Measurements from ENCODE around the gene MRPS31. TPM values are rescaled to one million over a fixed set of nuclear protein-coding genes. Genes with fewer than 3 reads are reported as not detected.

Gene MRPS31
- total and polyA plus RNA-seq, 2 donors from 2014 or later, result 24.3 to 47.3 TPM

GRCh38 chr13:40774672-40775071 lies 3.7 kb upstream of the MRPS31 start:
- no peaks in the 10 kb centered on the region for H3K36me3 ChIP-seq (ENCODE audit: control insufficient read depth in 2 of 3, insufficient read depth in 3 of 3, low read length in 3 of 3)
- no peak overlapping the region for H3K9ac ChIP-seq (ENCODE audit: low read length in 3 of 3)
- H3K27me3 ChIP-seq (ENCODE audit: control insufficient read depth, insufficient read depth, low read length), result no peaks in the 10 kb centered on the region
- no peak for TF ChIP-seq CTCF (IDR thresholded peaks at IDR 0.05; ENCODE audit: borderline replicate concordance, extremely low read depth, insufficient read depth)
- no peak overlapping the region for H3K4me3 ChIP-seq (ENCODE audit: low read length in 3 of 3)
- intact Hi-C loops (cut with DNase I), result no loop called here
- no peak for FAIRE-seq
- DNase-seq, result no peak
- H3K27ac ChIP-seq (ENCODE audit: low read depth in 2 of 2, low read length in 2 of 2), result no peak overlapping the region
- H3K9me3 ChIP-seq (ENCODE audit: control insufficient read depth in 2 of 3, insufficient read depth in 1 of 3, low read length in 3 of 3), result no peaks in the 10 kb centered on the region
- H3K4me1 ChIP-seq (ENCODE audit: control insufficient read depth in 2 of 3, insufficient read depth in 2 of 3, low read depth in 1 of 3, low read length in 3 of 3), result peaks cover 0 to 11% (median 2%) of the 10 kb centered on the region in 3 donors

- H3K27ac ChIP-seq (ENCODE audit: low read depth in 2 of 2, low read length in 2 of 2), result no peak overlapping the region
- no peak overlapping the region for H3K4me3 ChIP-seq (ENCODE audit: low read length in 3 of 3)
- FAIRE-seq (no peak), DNase-seq (no peak)
- peaks cover 0 to 17% (median 2%) of the 10 kb centered on the region in 3 donors for H3K4me1 ChIP-seq (ENCODE audit: control insufficient read depth in 2 of 3, insufficient read depth in 2 of 3, low read depth in 1 of 3, low read length in 3 of 3)
- H3K27me3 ChIP-seq (ENCODE audit: control insufficient read depth, insufficient read depth, low read length), result no peaks in the 10 kb centered on the region
- no peaks in the 10 kb centered on the region for H3K9me3 ChIP-seq (ENCODE audit: control insufficient read depth in 2 of 3, insufficient read depth in 1 of 3, low read length in 3 of 3)
- peaks cover 0 to 3% (median 0%) of the 10 kb centered on the region in 3 donors for H3K36me3 ChIP-seq (ENCODE audit: control insufficient read depth in 2 of 3, insufficient read depth in 3 of 3, low read length in 3 of 3)
- TF ChIP-seq CTCF (IDR thresholded peaks at IDR 0.05; ENCODE audit: borderline replicate concordance, extremely low read depth, insufficient read depth), result no peak
- intact Hi-C loops (cut with DNase I), result no loop called here
- H3K9ac ChIP-seq (ENCODE audit: low read length in 3 of 3), result no peak overlapping the region
Observed at GRCh38 chr13:40772765-40773473, 1.9 kb upstream of the MRPS31 start.

GRCh38 chr13:40770609-40770933 lies 419 bp downstream of the MRPS31 start:
- peaks cover 0 to 7% (median 0%) of the 10 kb centered on the region in 3 donors for H3K36me3 ChIP-seq (ENCODE audit: control insufficient read depth in 2 of 3, insufficient read depth in 3 of 3, low read length in 3 of 3)
- TF ChIP-seq CTCF (IDR thresholded peaks at IDR 0.05; ENCODE audit: borderline replicate concordance, extremely low read depth, insufficient read depth), result no peak
- H3K4me1 ChIP-seq (ENCODE audit: control insufficient read depth in 2 of 3, insufficient read depth in 2 of 3, low read depth in 1 of 3, low read length in 3 of 3), result peaks cover 0 to 17% (median 4%) of the 10 kb centered on the region in 3 donors
- H3K27me3 ChIP-seq (ENCODE audit: control insufficient read depth, insufficient read depth, low read length), result no peaks in the 10 kb centered on the region
- DNase-seq (no peak), FAIRE-seq (no peak)
- peak overlapping the region; percentile 16 to 89 for H3K27ac ChIP-seq (ENCODE audit: low read depth in 2 of 2, low read length in 2 of 2)
- peak overlapping the region; percentile 8 to 99 (median 98) for H3K9ac ChIP-seq (ENCODE audit: low read length in 3 of 3)
- intact Hi-C loops (cut with DNase I), result no loop called here
- peak overlapping the region; percentile 75 to 99 (median 98) for H3K4me3 ChIP-seq (ENCODE audit: low read length in 3 of 3)
- H3K9me3 ChIP-seq (ENCODE audit: control insufficient read depth in 2 of 3, insufficient read depth in 1 of 3, low read length in 3 of 3), result no peaks in the 10 kb centered on the region
